SU-DHL-6 (cell line): ENCODE data around the gene LDLRAD2.

ENCODE experiments used
- H2AFZ ChIP-seq: fragments of 200-600 bp; sonication (generic); 2 replicates; pipeline ENCODE4 v1.6.1; 2014; ENCODE audit warnings: low read depth, mild to moderate bottlenecking, moderate library complexity, mixed read lengths, antibody characterized with exemption, low read length; ENCODE audit not compliant: severe bottlenecking
- H3F3A ChIP-seq: fragments of 200-600 bp; shearing (Covaris generic); 2 replicates; pipeline ENCODE4 v1.6.0; 2016; ENCODE audit warnings: antibody characterized with exemption, mild to moderate bottlenecking; ENCODE audit not compliant: insufficient read depth
- H3K27ac ChIP-seq: fragments of 200-600 bp; sonication (generic); 2 replicates; pipeline ENCODE4 v1.5.1; 2016; ENCODE audit warnings: low read depth, mild to moderate bottlenecking, low read length, moderate library complexity, mixed read lengths
- H3K27me3 ChIP-seq: fragments of 200-600 bp; sonication (generic), shearing (Covaris generic); 2 replicates; pipeline ENCODE4 v1.6.0; 2014; ENCODE audit warnings: mild to moderate bottlenecking, low read length
- H3K36me3 ChIP-seq: fragments of 200-600 bp; sonication (generic); 2 replicates; pipeline ENCODE4 v1.6.1; 2014; ENCODE audit warnings: mild to moderate bottlenecking, low read length, mixed read lengths
- H3K4me2 ChIP-seq: fragments of 300-600, 200-600 bp; shearing (Covaris generic), sonication (generic); 2 replicates; pipeline ENCODE4 v1.6.0; 2014; ENCODE audit warnings: low read length, low read depth, mild to moderate bottlenecking; ENCODE audit not compliant: poor library complexity, severe bottlenecking
- H3K4me3 ChIP-seq: fragments of 200-600 bp; sonication (generic); 2 replicates; pipeline ENCODE4 v1.5.1; 2014; ENCODE audit warnings: antibody characterized with exemption, low read length, mild to moderate bottlenecking, mixed read lengths; ENCODE audit not compliant: insufficient read depth, poor library complexity, severe bottlenecking
- H3K79me2 ChIP-seq: fragments of 200-600 bp; sonication (generic); 2 replicates; pipeline ENCODE4 v1.6.1; 2014; ENCODE audit warnings: mild to moderate bottlenecking, low read length, moderate library complexity; ENCODE audit not compliant: insufficient read depth
- H3K9ac ChIP-seq: fragments of 200-600 bp; sonication (generic); 2 replicates; pipeline ENCODE4 v1.7.0; 2014; ENCODE audit warnings: mild to moderate bottlenecking, low read length
- H3K9me2 ChIP-seq: fragments of 200-600 bp; sonication (generic); replicated peaks from 2 replicates; pipeline ENCODE4 v1.6.1; 2014; ENCODE audit warnings: low read length; ENCODE audit not compliant: insufficient read depth
- H3K9me3 ChIP-seq: fragments of 200-600 bp; sonication (generic); 2 replicates; pipeline ENCODE4 v1.6.1; 2014; ENCODE audit warnings: low read length, mixed read lengths; ENCODE audit not compliant: insufficient read depth
- H4K20me1 ChIP-seq: fragments of 200-600 bp; sonication (generic); 2 replicates; pipeline ENCODE4 v1.6.1; 2014; ENCODE audit warnings: low read depth, mild to moderate bottlenecking, antibody characterized with exemption, low read length, moderate library complexity, mixed read lengths
- EZH2phosphoT487 ChIP-seq: fragments of 200-600 bp; sonication (generic), shearing (Covaris generic); conservative IDR thresholded peaks from 2 replicates; pipeline ENCODE4 v1.6.1; 2018; ENCODE audit warnings: mild to moderate bottlenecking, antibody characterized with exemption, low read length, moderate library complexity, mixed read lengths
- TF ChIP-seq, protein P1 (sequence below): fragments of 200-600 bp; sonication (generic); IDR thresholded peaks from one replicate; pipeline ENCODE4 v1.5.1; 2017; ENCODE audit warnings: antibody characterized with exemption, mild to moderate bottlenecking, low read length, moderate library complexity; ENCODE audit not compliant: insufficient read depth, poor library complexity, severe bottlenecking

LDLRAD2 gene

DNA sequence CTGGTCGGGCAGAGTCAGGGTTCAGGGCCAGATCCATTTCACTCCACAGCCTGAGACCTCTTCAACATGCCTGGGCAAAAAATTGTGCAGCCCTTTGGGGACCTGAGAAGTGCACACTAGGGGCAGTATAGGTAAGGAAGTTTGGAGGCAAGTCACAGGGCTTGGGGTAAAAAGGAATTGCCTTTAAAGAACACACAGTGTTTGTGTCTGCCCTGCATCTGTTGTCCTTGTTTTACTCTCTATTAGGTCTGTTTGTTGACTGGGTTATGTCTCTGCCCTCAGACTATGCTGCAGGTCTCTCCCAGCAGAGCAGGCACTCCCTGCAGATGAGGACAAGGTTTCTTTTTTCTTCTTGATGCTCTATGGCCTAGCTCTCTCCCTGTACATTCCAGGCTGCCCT, 22.0 kb downstream of the LDLRAD2 start:
- Histone ChIP-seq H4K20me1 (no peaks in the 10 kb centered on the region), H3K9me2 (no peaks in the 10 kb centered on the region), H3K4me3 (no peak overlapping the region), H3K4me2 (no peak overlapping the region), H2AFZ (no peak overlapping the region), H3K36me3 (no peaks in the 10 kb centered on the region), H3K9me3 (no peaks in the 10 kb centered on the region), H3K27me3 (no peaks in the 10 kb centered on the region), H3F3A (no peaks in the 10 kb centered on the region), H3K79me2 (no peaks in the 10 kb centered on the region), H3K27ac (no peak overlapping the region), H3K9ac (no peak overlapping the region)
- TF ChIP-seq EZH2phosphoT487 = no peak
- TF ChIP-seq, protein P1, sequence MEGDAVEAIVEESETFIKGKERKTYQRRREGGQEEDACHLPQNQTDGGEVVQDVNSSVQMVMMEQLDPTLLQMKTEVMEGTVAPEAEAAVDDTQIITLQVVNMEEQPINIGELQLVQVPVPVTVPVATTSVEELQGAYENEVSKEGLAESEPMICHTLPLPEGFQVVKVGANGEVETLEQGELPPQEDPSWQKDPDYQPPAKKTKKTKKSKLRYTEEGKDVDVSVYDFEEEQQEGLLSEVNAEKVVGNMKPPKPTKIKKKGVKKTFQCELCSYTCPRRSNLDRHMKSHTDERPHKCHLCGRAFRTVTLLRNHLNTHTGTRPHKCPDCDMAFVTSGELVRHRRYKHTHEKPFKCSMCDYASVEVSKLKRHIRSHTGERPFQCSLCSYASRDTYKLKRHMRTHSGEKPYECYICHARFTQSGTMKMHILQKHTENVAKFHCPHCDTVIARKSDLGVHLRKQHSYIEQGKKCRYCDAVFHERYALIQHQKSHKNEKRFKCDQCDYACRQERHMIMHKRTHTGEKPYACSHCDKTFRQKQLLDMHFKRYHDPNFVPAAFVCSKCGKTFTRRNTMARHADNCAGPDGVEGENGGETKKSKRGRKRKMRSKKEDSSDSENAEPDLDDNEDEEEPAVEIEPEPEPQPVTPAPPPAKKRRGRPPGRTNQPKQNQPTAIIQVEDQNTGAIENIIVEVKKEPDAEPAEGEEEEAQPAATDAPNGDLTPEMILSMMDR = no peak

DNA sequence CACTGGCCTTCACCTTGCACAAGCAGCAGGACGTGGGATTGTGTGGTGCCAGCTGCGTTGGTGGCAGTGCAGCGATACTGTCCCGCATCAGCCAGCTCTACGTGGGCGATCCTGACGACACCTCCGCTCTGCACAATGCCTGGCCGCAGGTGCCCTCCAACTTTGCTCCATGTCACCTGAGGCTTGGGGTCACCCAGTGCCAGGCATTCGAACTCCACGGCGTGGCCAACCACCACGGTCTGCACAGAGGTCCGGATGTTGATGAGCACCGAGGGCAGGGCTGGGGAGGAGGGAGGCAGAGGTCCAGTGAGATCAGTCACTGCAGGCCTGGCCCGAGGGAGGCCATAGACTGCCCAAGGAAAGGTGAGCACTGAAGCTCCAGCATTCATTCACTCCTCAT, 22.6 kb downstream of the LDLRAD2 start:
- no peak overlapping the region for H3K27ac ChIP-seq
- no peak overlapping the region for H2AFZ ChIP-seq
- H3K9me2 ChIP-seq = no peaks in the 10 kb centered on the region
- H3K27me3 ChIP-seq = no peaks in the 10 kb centered on the region
- H3F3A ChIP-seq = no peaks in the 10 kb centered on the region
- no peaks in the 10 kb centered on the region for H3K79me2 ChIP-seq
- no peak for TF ChIP-seq EZH2phosphoT487
- TF ChIP-seq, protein P1 = no peak
- no peak overlapping the region for H3K4me3 ChIP-seq
- H3K36me3 ChIP-seq = no peaks in the 10 kb centered on the region
- H3K9ac ChIP-seq = no peak overlapping the region
- H3K9me3 ChIP-seq = no peaks in the 10 kb centered on the region
- no peak overlapping the region for H3K4me2 ChIP-seq
- no peaks in the 10 kb centered on the region for H4K20me1 ChIP-seq

DNA sequence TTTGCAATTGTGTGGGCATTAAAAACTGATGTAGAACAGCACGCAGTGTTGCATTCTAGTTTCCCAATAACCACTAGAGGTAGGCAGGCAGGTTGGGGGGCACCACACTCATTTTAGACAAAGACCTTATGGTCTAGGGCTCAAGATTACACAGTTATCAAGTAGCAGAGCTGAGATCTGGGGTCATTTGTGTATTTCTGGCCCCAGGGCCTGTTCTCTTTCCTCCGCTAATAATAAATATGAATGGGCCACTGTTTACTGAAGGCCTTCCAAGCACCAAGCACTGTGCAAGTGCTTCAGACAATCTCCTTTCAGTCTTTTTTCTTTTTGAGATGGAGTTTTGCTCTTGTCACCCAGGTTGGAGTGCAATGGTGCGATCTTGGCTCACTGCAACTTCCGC, 23.9 kb downstream of the LDLRAD2 start:
- H3F3A ChIP-seq = no peaks in the 10 kb centered on the region
- no peaks in the 10 kb centered on the region for H3K79me2 ChIP-seq
- H3K9me2 ChIP-seq = no peaks in the 10 kb centered on the region
- no peaks in the 10 kb centered on the region for H3K27me3 ChIP-seq
- no peak overlapping the region for H3K27ac ChIP-seq
- H2AFZ ChIP-seq = no peak overlapping the region
- H3K4me3 ChIP-seq = no peak overlapping the region
- H3K4me2 ChIP-seq = no peak overlapping the region
- H3K36me3 ChIP-seq = no peaks in the 10 kb centered on the region
- TF ChIP-seq, protein P1 = no peak
- TF ChIP-seq EZH2phosphoT487 = no peak
- no peak overlapping the region for H3K9ac ChIP-seq
- no peaks in the 10 kb centered on the region for H3K9me3 ChIP-seq
- no peaks in the 10 kb centered on the region for H4K20me1 ChIP-seq

DNA sequence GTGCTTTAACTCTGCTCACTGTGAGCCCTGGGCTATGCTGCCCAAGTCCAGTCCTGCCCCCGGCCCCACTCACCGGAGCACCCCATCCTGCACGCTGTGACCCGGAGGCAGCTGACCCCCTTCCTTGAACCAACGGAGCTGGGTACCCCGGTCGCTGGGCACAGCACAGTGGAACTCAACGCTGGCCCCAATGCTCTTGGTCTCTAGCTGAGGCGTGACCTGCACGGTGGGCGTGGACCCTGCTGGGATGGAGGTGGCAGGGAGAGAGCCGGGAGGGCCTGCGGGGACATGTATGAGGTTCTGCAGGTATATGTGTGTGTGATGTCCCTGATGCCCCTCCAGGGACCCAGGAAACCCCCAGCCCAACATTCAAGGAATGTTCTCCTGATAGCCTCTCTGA, 24.7 kb downstream of the LDLRAD2 start:
- Histone ChIP-seq H3K79me2 (no peaks in the 10 kb centered on the region), H3K9me3 (no peaks in the 10 kb centered on the region), H3K9ac (no peak overlapping the region), H3K9me2 (no peaks in the 10 kb centered on the region), H3F3A (no peaks in the 10 kb centered on the region), H3K27me3 (no peaks in the 10 kb centered on the region), H3K36me3 (no peaks in the 10 kb centered on the region), H3K4me2 (no peak overlapping the region), H3K4me3 (no peak overlapping the region), H3K27ac (no peak overlapping the region), H4K20me1 (no peaks in the 10 kb centered on the region), H2AFZ (no peak overlapping the region)
- TF ChIP-seq EZH2phosphoT487 = no peak
- TF ChIP-seq, protein P1 = no peak
